Inflammatory macrophage treated with lipopolysaccharide for 1 hour (primary cell): Measurements from ENCODE around the gene SYNPR.
A peak's percentile ranks its signal among the peaks of the same experiment; 100 is the strongest.
"Not testable (repeated sequence)": the region's sequence is repeated elsewhere in the genome, so short reads cannot be mapped to it uniquely, and the experiment has no call there.

Experiments used
- DNase-seq, 2 donors: peaks; one replicate each; pipeline ENCODE4 v3.0.0-alpha.2; 2020 to 2022

Gene SYNPR

DNA sequence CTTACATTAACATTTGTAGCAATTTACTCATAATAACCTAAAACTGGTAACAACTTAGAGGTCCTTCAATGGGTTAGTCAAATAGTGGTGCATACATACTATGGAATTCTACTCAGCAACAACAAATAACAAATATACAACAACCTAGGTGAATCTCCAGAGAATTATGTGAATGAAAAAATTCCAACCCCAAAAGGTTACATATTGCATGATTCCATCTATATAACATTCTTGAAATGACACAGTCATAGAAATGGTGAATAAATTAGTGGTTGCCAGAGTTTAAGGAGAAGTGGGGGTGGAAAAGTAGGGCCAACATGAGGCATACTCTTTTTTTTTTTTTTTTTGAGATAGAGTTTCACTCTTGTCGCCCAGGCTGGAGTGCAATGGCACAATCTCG lies 361.7 kb downstream of the SYNPR start:
- DNase-seq = no peak

DNA sequence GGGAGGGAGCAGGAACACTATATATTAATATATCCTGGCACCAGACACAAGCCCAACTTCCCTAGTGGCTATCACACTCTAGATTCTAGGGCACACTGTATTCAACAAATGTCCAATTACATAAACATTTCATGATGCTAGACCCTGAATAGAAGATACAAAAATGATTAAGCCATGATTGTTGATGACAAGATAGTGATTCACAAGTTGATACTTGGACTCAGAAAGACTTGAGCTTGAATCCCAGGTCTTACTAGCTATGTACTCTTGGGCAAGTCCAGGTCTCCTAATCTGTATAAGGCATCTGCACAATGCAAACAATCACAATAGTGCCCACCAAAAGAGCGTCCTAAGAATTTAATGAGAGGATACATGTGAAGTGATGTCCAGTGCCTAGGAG lies 364.4 kb downstream of the SYNPR start:
- no peak for DNase-seq

DNA sequence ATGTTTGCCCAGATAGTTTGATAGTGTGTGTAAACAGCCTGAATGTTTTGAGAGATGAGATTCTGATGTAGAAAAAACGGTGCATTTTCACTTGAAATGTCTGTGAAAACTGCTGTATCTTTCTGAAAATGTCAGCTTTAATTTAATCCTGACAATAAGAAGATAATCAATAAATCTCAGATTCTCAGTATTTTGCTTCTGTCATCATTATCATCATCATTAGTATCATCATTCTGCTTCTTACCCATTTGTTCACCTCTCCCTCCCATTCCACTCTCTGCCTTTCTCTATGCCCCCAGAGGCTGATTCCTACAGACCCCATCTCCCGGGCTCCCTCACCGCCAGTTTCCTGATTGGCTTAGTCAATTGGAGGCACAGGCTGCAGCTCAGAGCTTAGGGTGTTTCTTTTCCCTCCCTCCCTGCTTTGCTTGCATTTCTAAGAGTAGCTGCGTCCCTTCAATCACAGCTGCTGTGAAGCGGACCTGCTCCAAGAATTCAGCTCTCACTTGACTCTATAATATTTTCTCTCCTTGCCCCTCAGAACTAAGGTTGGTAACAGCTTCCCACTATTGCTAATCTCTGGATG lies 366.2 kb downstream of the SYNPR start:
- DNase-seq = no peak

DNA sequence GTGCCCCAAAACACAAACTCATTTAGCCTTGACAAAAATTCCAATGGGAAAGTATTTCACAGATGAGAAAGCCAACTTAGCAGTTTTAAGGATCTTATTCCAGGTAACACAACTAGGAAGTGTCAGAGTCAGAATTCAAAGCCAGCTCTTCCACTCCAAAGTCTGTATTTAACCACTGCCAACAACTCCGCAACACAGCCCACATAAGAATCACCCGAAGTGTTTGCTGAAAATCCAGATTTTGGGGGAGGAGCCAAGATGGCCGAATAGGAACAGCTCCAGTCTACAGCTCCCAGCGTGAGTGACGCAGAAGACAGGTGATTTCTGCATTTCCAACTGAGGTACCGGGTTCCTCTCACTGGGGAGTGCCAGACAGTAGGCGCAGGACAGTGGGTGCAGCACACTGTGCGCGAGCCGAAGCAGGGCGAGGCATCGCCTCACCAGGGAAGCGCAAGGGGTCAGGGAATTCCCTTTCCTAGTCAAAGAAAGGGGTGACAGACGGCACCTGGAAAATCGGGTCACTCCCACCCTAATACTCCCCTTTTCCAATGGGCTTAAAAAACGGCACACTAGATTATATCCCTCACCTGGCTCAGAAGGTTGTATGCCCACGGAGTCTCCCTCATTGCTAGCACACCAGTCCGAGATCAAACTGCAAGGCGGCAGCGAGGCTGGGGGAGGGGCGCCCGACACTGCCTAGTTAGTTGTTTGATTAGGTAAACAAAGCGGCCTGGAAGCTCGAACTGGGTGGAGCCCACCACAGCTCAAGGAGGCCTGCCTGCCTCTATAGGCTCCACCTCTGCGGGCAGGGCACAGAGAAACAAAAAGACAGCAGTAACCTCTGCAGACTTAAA lies 367.0 kb downstream of the SYNPR start:
- DNase-seq = not testable (repeated sequence)

DNA sequence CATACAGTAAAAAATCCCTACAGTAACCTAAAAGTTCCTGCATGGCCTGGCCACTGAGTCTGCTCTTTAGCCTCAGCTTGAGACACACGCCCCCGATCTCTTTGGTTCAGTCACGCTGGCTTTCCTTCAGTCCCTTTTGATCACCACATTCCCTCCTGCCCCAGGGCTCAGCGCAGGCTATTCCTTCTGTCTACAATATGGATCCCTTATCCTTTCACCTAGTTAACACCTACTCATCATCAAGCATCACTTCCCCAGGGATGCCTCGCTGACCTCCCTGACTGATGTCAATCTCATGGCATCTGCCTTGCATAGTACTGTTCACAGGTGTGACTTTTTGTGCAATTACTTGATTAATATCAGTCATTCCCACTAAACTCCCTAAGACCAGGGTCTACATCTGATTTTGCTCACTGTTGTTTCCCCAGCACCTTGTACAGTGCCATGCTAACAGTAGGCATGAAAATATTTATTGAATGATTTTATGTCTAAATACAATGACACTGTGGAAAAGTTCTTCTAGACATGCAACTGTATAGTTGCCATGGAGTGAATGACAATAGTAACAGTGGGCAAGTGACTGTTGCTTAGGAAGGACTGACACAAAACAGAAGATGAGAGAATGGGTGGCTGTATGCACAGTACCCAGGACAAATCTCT lies 374.1 kb downstream of the SYNPR start, which contains the start of gene SNTN:
Gene SNTN (plus strand): TSS at position 610 of the 660 bp plus-strand sequence. CDS start 13 bp downstream, at position 623.
- no peak for DNase-seq

DNA sequence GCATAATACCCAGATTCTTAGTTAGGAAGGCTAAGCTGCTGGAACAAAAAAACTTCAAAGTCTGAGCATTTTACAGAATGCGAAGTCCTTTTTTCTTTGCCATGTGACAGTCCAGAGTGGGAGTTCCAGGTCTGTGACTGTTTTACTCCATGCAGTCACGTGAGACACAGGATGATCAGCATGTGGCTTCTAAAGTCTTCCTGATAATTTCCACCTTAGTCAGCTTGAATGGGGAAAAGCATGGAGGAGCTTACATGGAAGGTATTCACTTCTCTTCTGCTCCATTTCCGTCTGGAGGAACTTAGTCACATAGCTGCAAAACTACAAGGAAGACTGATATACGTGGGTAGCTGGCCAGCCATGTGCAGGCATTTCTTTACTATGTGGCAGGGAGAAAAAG lies 376.1 kb downstream of the SYNPR start:
- no peak for DNase-seq

DNA sequence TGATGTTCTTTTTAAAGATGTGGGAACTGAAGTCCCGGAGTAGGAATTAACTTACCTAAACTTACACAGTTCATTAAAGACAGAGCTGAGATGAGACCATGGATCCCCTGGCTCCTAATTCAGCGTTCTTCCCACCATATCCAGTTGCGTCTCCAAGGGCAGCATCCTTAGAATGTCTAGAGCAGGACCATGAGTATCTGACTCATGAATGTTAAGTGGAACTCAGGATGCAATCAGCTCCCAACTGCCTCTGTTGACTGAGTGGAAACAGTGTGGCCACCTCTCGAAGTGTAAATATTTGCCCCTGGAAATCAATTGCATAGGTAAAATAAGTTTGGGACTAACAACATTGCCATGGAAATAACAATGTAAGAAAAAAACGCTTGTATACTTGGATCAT lies 376.8 kb downstream of the SYNPR start:
- DNase-seq = no peak

DNA sequence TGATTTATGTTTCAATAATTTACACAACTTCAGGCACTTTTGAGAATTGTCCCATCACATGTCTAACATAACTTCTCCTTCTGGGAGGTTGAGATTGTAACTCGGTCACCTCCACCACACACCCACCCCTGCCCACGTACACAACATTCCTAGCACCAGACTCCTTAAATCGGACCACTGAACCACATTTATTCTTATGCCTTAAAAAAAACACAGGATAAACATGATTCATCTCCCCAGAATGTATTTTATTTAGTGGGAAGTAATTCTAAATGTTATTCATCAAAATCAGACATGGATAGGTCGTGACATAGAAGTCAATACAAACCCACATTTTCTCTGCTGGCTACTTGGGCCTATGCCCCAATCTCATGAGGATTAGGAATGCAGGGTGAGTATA lies 377.4 kb downstream of the SYNPR start:
- peak in 1 of 2 donors; percentile 14 for DNase-seq

DNA sequence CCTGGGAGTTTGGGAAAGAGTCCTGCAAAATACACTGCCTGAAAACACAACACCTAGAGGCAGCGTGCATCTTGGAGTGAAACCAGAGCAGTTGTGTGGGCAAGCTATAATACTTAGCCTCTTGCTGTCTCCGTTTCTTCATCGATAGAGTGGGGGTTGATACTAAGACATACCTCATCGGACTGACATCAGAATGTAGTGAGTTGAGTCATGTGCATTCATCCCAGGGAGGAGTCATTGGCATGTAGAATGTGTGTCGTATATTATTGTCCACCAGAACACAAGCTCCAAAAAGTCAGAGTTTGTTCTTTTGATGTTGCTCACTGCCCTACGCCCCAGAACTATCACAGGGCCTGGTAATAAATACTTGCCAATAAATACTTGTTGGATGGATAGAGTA lies 378.7 kb downstream of the SYNPR start:
- DNase-seq = no peak

DNA sequence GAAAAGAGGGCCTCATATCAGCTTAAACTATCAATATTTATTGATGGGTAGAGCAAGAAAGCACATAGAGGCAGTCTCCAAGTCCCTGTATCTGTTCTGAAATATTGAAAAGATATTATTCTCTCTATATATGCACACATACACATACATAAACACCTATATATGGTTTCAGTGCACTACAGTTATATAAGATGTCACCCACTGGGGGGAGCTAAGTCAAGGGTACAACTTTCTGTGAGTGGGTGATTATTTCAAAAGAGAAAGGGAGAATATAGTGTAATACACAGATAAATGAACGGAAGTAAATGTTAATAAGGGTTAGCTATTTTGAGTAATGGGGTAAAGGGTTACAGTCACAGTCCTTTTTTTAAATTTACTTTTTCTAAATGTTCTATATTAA lies 383.1 kb downstream of the SYNPR start:
- peak in 1 of 2 donors; percentile 4 for DNase-seq

DNA sequence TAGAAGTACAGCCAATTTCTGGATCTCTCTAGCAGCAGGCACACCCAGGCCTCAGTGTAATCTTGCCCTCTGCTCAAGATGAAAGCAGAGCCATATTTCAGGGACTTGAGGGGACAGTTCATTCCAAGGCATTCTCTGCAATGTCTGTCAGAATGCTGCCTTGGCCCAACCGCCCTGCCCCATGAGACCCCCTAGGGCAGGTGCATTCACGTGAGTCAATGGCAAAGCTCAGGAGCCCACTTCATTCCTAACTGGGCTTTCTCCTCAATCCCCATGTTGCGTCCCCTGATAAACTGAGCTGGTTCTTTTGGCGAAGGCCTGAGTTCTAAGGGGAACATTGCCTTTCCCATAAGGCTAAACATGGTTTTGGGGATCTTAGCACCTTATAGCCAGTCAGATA lies 383.9 kb downstream of the SYNPR start:
- no peak for DNase-seq

DNA sequence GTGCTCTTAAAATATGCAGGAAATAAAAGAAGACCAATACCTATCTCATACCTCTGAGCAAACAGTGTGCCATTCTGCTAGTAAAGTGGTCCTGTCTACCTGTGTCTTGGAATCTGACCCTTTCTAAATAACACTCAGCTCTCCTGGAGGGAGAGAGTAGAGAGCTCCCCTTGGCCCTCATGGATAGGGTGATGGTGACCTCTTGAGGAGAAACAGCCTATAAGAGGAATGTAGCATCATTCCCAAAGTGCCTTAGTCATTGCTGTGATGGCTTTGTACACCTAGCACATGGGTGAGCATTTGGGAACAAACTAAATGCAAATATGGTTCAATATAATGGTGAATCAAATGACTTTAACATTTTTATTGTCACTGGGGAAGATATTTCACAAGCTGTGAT lies 384.4 kb downstream of the SYNPR start:
- no peak for DNase-seq
